Measurements from ENCODE around the gene SEMA5A.

- TF ChIP-seq POLR2AphosphoS5 (IDR thresholded peaks at IDR 0.05; ENCODE audit: low read depth, low read length) (no peak), REST (IDR thresholded peaks at IDR 0.05; ENCODE audit: insufficient read depth in 1 of 2, low read depth in 2 of 2, low read length in 2 of 2) (no peak), SIN3A (IDR thresholded peaks at IDR 0.05; ENCODE audit: borderline replicate concordance, insufficient read depth, low read length) (no peak), TAF1 (IDR thresholded peaks at IDR 0.05; ENCODE audit: borderline replicate concordance, insufficient read depth, low read length) (no peak)
Observed at GRCh38 chr5:9112520-9113291, 433.2 kb downstream of the SEMA5A start.
